Lung microvascular endothelial cell (primary cell): ENCODE data around the gene SLC29A3. TPM values are rescaled to one million over a fixed set of nuclear protein-coding genes. Genes with fewer than 3 reads are reported as not detected.
A peak's percentile ranks its signal among the peaks of the same experiment; 100 is the strongest.
"Not testable (repeated sequence)": the region's sequence is repeated elsewhere in the genome, so short reads cannot be mapped to it uniquely, and the experiment has no call there.

Source experiments
- DNase-seq, 2 donors: peaks; one replicate each; pipeline versions ENCODE4 v3.0.0 to v3.0.0-alpha.2; 2010; ENCODE audit warnings: low read depth in 2 of 2
- total RNA-seq: library from RNA; depleted of rRNA; stranded (reverse); fragments of >200 nt; gene quantifications from 2 replicates; pipeline ENCODE4 v1.2.1, GENCODE V29; 2014

Gene SLC29A3
- total RNA-seq, 1 donor from 2014 or later = 2.6 TPM

DNA sequence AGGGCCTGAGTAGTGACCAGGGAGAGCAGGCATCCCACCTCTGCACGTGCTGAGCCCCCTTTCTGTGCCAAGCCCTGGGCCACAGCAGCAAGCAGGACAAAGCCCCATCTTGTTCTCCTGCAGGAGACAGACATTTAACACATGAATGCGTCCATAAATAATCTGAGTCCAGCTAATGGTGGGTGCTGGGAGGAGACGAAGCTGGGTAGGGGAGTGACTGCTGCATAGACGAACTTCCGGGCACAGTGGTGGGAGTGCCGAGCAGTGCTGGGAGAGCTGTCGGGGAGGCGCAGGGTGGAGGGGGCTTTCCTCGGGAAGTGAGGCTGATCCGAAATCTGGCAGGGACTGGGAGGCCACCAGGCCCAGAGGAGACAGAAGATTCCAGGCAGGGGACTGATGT is 35.2 kb upstream of the SLC29A3 start:
- DNase-seq = no peak

DNA sequence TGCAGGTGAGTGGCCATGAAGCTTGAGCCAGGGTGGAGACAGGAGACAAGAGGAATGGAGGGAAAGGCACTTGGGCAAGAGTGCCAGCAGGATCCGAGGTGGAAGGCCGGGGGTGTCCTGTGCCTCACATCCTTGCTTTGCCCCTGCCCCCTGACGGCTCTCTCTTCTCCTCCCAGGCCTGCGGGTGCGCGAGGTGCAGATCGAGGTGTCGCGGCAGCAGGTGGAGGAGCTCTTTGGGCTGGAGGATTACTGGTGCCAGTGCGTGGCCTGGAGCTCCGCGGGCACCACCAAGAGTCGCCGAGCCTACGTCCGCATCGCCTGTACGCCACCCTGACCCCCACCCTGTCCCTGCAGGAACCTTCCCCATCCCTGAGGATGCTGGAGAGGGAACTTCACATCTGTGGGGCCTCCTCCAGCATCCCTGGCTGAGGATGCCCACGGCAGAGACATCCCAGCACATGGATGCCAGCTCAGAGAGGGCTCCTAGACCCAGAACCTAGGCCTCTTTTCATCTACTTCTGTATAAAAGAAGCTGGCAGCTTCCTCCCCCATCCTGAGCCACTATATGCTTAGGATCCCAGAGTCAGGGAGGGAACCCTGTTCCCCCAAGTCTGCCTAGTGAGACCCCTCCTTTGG is 34.4 kb upstream of the SLC29A3 start:
- DNase-seq = no peak

DNA sequence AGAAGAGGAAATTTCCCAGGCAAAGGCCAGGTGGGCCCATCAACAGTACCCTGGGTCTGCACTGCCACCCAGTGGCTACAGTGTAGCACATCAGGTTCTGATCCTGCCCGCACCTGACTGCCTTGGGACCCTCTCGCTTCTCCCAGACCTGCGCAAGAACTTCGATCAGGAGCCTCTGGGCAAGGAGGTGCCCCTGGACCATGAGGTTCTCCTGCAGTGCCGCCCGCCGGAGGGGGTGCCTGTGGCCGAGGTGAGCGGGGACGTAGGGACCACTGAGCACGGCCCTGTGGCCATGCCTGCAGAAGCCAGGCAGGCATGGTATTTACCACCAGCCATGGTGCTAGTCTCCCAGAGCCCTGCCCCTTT is 33.9 kb upstream of the SLC29A3 start:
- peak; percentile 54 to 70 for DNase-seq

DNA sequence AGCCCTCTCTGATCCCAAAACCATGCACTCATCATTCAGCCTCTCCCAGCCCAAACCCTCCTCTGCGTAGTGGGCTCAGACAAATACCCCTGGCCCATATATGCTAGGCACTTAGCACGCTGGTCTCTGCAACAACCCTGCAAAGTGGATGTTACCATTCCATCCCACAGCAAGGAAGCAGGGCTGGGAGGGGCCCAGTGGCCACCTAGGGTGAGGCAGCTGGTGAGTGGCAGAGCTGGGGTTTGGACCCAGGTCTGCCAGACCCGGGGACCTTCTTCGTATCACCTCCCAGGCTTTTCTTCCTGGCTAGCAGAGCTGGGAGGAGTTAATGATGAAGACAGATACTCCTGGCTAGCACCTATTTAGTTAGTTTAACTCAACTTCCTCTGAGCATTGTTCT is 33.1 kb upstream of the SLC29A3 start:
- no peak for DNase-seq

DNA sequence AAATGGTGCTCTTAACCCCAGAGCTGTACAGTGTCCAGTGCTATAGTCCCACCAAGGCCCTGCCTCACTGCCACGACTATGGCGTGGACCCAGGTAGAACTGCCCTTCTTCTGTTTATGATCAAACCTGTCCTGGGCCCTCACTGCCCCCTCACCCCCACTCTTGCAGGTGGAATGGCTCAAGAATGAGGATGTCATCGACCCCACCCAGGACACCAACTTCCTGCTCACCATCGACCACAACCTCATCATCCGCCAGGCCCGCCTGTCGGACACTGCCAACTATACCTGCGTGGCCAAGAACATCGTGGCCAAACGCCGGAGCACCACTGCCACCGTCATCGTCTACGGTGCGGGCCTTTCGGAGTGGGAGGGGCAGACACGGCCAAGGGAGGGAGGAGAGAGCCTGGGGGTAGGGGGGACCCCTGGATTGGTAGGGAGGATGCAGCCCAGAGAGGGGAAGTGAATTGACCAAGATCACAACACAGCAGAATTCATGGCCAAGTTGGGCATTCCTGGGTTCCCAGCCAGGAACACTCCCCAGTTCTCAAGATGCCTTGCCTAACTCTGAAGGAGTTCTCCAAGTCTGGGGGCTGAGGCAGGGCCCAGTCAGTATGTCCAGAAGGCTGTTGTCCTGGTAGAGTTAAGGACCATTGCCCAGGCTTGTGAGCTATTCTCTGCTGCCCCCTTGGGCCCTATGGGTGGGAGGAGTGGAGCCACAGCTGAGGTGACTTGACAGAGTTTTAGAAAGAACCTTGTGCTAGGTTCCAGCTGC is 32.4 kb upstream of the SLC29A3 start:
- DNase-seq = no peak

DNA sequence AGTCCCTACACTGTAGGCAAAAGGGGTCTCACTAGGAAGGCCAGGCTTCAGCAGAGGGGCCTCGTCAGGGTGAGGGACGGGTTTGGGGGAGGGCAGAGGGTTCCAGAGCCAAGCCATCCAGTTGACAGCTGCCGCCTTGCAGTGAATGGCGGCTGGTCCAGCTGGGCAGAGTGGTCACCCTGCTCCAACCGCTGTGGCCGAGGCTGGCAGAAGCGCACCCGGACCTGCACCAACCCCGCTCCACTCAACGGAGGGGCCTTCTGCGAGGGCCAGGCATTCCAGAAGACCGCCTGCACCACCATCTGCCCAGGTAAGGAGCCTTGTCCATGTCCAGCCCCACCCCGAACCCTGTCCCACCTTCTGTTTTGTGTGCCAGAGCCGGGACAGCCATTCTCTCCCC is 31.6 kb upstream of the SLC29A3 start:
- no peak for DNase-seq

DNA sequence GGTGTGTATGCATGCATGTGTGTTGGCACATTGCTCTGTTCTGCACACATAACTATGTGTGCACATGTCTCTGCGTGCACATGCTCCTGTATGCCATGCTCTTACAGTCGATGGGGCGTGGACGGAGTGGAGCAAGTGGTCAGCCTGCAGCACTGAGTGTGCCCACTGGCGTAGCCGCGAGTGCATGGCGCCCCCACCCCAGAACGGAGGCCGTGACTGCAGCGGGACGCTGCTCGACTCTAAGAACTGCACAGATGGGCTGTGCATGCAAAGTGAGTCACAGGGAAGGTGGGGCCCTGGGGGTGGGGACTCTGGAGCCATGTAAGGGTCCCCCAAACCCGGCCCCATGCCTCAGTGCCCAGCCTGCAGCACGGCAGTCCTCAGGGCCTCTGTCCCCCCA is 30.6 kb upstream of the SLC29A3 start:
- DNase-seq = no peak

DNA sequence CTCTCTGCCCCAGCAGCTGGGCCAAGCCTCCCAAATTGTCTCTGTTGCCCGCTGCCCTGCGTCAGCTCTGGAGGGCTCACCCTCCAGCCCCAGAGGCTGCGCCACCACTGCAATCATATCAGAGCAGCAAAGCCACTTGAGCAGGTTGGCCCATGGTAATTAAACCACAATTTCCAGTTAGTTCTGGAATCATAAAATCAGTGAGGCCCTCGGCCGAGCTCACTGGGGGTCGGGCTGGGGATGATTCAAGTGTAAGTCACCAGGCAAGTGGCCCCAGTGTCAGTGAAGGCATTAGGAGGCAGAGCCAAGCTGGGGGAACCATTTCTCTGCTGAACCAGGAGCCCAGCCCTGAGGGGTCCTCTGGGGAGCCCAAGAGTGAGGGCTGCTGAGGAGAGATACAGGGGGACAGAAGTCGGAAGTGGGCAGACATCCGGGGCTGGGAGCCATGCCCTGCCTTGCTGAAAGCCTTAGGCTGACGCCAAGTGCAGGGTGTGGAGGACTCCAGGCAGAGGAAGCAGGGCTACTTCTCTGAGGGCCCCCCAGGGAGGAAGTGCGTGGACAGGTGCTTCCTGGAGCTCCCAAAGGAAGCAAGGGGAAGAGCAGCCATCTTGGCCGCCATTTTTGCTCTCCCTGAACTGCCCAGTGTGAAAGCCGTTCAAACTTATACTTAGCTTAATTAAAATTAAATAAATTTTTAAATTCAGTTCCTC is 29.5 kb upstream of the SLC29A3 start:
- DNase-seq = no peak

DNA sequence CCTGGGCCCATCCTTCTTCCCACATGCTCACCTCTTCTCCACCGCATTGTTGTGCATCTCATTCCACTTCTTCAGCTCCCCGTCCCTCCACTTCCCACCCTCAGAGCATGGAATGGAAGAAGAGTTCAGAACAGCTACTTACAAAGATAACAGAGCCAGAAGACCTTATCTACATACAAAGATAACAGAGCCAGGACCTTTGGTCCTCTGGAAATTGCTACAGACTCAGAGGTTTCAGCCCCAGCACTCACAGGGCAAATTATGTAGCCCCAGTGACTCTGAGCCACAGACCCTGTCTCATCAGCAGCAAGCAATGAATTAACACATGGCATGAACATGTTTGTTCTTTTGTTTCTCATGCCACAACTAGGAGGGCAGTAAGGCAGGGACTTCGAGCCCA is 28.7 kb upstream of the SLC29A3 start:
- no peak for DNase-seq

DNA sequence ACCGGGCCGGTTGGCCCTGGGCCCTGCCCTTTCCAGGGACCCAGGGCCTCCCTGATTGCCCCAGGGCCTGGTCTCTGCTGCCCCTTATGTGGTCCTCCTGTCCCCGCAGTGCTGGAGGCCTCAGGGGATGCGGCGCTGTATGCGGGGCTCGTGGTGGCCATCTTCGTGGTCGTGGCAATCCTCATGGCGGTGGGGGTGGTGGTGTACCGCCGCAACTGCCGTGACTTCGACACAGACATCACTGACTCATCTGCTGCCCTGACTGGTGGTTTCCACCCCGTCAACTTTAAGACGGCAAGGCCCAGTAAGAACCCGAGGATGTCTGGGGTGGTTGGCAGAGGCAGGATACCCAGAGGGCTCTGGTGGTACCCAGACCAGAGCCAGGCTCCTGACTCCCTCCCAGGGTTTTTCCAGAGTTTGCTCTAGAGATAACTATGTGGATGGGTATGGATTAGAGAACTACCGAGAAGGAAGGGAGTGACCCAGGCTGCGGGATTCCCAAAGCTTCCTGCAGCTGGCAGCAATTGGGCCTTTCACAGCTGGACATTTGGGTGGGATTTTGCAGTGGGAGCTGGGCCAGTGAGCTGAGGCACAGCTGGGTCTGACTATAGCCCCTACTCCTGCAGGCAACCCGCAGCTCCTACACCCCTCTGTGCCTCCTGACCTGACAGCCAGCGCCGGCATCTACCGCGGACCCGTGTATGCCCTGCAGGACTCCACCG is 28.1 kb upstream of the SLC29A3 start:
- DNase-seq = no peak

DNA sequence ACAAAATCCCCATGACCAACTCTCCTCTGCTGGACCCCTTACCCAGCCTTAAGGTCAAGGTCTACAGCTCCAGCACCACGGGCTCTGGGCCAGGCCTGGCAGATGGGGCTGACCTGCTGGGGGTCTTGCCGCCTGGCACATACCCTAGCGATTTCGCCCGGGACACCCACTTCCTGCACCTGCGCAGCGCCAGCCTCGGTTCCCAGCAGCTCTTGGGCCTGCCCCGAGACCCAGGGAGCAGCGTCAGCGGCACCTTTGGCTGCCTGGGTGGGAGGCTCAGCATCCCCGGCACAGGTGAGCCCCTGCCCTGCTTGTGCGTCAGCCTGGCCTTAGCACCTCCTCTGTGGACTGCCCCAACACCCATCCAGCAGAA is 27.5 kb upstream of the SLC29A3 start:
- no peak for DNase-seq

DNA sequence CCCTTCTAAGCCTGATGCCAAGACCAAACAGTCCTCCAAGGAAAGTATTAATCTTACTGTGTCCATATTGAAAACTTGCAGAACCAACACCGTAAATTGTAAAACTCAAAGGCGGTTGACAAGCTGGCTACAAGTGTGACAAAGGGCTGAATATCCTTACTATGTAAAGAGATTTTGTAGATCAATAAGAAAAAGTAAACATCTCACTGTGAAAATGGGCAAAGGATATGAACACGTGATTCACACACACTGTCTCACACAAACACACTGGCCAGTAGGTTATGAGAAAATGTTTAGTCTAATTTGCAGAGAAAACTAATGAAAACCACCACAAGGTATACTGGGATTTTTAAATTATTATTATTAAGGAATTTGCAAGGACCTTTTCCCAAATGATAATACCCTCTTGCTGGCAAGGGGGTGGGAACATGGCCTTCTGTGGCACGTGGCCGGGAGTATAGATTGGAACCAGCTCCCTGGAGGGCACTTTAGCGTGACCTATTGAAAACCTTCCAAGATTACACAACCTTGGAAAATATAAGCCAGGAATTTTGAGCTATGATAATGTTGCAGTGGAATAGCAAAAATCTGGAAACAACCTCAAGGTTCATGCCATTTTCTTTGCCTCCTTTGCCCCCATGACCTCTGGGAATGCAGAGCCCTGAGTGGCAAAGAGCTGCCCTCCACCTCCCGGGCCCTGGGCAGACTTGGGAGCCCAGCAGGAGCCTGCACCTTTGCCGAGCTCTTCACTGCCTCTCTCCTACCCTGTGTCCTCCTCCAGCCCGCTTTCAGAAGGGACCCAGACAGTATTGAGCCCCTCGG is 26.2 kb upstream of the SLC29A3 start:
- DNase-seq = no peak

DNA sequence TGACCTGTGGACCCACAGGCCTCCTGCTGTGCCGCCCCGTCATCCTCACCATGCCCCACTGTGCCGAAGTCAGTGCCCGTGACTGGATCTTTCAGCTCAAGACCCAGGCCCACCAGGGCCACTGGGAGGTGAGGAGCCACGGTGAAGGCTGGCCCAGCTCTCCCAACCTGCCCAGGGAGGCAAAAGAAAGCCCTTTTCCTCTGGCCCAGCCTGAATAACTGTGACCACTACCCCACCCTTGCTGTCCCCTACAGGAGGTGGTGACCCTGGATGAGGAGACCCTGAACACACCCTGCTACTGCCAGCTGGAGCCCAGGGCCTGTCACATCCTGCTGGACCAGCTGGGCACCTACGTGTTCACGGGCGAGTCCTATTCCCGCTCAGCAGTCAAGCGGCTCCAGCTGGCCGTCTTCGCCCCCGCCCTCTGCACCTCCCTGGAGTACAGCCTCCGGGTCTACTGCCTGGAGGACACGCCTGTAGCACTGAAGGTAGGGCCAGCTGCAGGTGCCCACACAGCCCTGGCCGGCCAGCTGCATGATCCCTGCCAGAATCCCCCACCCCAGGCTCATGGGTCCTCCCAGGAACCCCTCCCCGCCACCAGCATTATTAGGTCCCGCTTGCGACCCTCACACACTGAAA is 25.5 kb upstream of the SLC29A3 start:
- no peak for DNase-seq

DNA sequence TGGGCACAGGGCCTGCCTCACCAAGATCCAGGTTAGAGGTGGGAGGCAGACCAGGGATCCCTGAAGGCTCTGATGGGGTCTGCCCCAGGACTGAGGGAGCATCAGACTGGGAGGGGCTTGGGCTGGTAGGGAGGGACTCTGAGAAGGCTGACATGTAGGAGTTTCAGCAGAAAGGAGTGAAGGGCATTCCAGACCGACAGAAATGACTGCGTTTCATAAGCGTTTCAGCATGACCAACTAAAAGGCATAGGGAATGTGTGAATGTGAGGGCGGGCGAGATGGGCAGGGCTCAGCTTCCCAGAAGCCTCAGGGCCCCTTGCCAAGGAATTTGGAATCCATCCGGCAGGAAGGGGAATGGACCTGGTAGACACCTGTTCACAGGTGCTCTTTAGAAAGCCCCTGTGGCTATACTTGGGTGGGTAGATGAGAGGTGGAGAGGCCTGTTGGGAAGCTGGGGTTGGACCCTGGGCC is 24.9 kb upstream of the SLC29A3 start:
- DNase-seq = no peak

DNA sequence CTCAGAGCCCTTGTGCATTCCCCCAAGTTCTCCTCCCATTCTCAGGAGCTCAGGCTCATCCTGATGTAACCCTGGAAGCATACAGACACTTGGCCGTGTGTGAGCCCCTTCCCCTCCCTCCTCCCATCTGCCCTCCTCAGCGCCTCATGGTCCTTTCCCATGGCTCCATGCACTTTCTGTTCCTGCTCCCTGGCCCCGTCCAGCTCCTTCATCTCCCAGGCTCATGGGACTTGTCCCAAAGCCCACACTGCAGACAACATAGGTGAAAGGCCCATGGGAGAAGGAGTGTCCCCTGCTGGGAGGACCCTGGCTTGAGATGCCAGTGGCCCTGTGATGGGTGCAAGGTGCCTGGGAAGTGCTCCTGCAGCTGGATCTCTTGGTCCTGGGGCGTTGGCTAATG is 24.2 kb upstream of the SLC29A3 start:
- DNase-seq = no peak

DNA sequence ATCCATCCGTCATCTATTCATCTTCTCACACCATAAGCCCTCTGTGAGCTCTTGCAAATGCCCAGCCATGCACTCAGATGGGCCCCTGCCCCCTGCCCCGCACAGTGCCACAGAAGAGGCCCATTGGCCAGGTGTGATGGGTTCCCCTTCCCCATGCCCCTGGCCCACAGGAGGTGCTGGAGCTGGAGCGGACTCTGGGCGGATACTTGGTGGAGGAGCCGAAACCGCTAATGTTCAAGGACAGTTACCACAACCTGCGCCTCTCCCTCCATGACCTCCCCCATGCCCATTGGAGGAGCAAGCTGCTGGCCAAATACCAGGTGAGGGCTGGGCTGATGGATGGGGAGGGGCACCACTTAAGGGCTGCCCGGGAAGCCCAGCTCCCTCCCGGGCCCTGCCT is 23.4 kb upstream of the SLC29A3 start:
- no peak for DNase-seq

DNA sequence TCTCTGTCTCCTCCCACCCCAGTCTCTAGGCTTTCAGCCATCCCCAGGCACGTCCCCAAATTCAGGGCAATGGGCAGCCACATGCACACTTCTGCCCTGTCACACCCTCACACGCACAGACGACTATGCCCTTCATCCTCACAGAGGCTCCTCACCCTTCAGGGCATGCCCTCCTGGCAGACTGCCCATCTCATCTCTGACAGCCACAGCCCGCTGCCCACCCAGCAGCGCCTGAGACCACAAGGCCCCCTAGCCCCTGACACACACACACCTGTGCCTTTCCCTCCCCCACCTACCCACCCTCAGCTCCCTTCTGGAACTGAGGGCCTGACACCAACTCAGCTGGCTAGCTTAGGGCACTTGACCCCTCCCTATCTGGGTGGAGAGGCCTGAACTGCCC is 23.0 kb upstream of the SLC29A3 start:
- no peak for DNase-seq

DNA sequence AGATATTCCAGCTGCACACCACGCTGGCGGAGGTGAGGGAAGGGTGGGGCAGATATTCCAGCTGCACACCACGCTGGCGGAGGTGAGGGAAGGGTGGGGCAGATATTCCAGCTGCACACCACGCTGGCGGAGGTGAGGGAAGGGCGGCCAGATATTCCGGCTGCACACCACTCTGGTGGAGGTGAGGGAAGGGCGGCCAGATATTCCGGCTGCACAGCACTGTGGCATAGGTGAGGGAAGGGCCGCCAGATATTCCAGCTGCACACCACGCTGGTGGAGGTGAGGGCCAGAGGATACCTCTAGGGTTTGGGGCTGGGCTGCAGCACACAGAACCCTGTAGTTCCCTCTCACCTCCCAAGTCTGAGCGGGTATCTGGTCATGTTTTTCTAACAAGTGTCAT is 22.2 kb upstream of the SLC29A3 start:
- DNase-seq = not testable (repeated sequence)

DNA sequence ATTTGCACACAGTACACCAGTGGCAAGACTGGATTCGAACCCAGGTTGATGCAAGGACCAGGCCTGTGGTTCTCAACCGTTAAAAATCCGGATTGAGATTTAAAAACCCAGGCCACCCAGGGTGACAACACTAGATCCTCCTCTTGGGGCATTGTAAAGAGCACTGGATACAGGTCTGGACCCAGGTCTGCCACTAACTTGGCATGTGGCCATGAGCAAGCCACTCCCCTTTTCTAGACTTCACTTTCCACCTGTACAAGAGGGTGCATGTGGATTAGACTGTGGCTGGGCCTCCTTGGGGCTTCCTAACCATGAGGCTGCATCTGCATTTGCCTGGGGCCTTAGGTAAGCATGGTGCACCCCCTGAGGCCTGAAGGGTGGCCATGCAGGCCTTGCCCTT is 21.7 kb upstream of the SLC29A3 start:
- DNase-seq = no peak

DNA sequence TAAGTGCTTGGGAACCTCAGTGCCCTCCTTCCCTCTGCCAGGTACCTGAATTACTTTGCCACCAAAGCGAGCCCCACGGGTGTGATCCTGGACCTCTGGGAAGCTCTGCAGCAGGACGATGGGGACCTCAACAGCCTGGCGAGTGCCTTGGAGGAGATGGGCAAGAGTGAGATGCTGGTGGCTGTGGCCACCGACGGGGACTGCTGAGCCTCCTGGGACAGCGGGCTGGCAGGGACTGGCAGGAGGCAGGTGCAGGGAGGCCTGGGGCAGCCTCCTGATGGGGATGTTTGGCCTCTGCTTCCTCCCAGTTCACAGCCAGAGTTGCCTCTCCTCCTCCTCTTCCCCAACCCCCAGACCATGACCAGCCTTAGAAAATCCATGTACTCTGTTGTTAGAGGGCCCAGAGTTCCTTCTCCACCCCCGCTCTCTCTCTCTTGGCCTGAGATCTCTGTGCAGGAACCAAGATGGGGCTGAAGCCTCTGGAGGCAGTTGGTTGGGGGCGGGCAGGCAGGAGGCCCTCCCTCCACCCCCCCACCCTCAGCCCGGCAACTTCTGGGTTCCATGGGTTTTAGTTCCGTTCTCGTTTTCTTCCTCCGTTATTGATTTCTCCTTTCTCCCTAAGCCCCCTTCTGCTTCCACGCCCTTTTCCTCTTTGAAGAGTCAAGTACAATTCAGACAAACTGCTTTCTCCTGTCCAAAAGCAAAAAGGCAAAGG is 19.8 kb upstream of the SLC29A3 start:
- DNase-seq = no peak
